Naive thymus-derived CD8-positive, alpha-beta T cell (primary cell): ENCODE results near the gene IL17RB. TPM values are rescaled to one million over a fixed set of nuclear protein-coding genes. Genes with fewer than 3 reads are reported as not detected.
A peak's percentile ranks its signal among the peaks of the same experiment; 100 is the strongest.

Experiments
- ATAC-seq, 2 donors: fragments of 150-1000 bp; cut with Tn5 transposase in 1 of 2; sonication (Bioruptor Pico), chemical (Tn5 transposase) in 1 of 2; 1 replicate in 1 of 2; 2 replicates in 1 of 2; pipeline ENCODE4 v1.10.0; 2021; ENCODE audit warnings: mild to moderate bottlenecking in 2 of 2, moderate library complexity in 2 of 2
- POLR2A ChIA-PET: fragments of 350-600 bp; sonication (Branson Sonifier 250); formaldehyde crosslinking; loops from one replicate; lab custom pipeline; 2021; ENCODE audit warnings: antibody characterized with exemption; lab: Charles Lee
- DNase-seq, 10 donors: peaks; one replicate each; pipeline versions ENCODE4 v3.0.0 to v3.0.0-alpha.2; 2020 to 2022
- H3K27ac Mint-ChIP-seq, 10 donors: one replicate each; pipeline ENCODE4 v1.8.0; 2020 to 2022; ENCODE audit warnings: mild to moderate bottlenecking in 10 of 10, mixed read lengths in 10 of 10, moderate library complexity in 4 of 10, inconsistent platforms in 1 of 10
- H3K27me3 Mint-ChIP-seq, 5 donors: one replicate each; pipeline ENCODE4 v1.8.0; 2021 to 2022; ENCODE audit warnings: mixed read lengths in 5 of 5
- H3K36me3 Mint-ChIP-seq, 3 donors: one replicate each; pipeline ENCODE4 v1.8.0; 2020 to 2022; ENCODE audit warnings: mixed read lengths in 3 of 3, mild to moderate bottlenecking in 2 of 3, inconsistent platforms in 1 of 3
- H3K4me1 Mint-ChIP-seq, 4 donors: one replicate each; pipeline ENCODE4 v1.8.0; 2021 to 2022; ENCODE audit warnings: mixed read lengths in 4 of 4
- H3K4me3 Mint-ChIP-seq, 10 donors: one replicate each; pipeline ENCODE4 v1.8.0; 2020 to 2022; ENCODE audit warnings: mild to moderate bottlenecking in 10 of 10, mixed read lengths in 10 of 10, moderate library complexity in 6 of 10, inconsistent platforms in 1 of 10
- H3K9me3 Mint-ChIP-seq, 9 donors: one replicate each; pipeline ENCODE4 v1.8.0; 2020 to 2022; ENCODE audit warnings: mixed read lengths in 9 of 9, mild to moderate bottlenecking in 3 of 9, inconsistent platforms in 1 of 9, moderate library complexity in 1 of 9
- polyA plus RNA-seq, 3 donors: library from polyadenylated mRNA; unstranded; fragments of 300-500 nt; fragmentation: Illumina TruSeq; gene quantifications; one replicate each; pipeline ENCODE4 v1.2.3, GENCODE V29; 2021
- total RNA-seq, 8 experiments: library from RNA in 2 of 8; stranded (reverse) in 2 of 8; gene quantifications; one replicate each; pipeline ENCODE4 v1.2.3 and lab custom pipeline; 2021 to 2026

IL17RB gene
- total and polyA plus RNA-seq, 5 experiments from 2014 or later: 0.30 to 0.50 (median 0.49) TPM; not detected in 2

DNA sequence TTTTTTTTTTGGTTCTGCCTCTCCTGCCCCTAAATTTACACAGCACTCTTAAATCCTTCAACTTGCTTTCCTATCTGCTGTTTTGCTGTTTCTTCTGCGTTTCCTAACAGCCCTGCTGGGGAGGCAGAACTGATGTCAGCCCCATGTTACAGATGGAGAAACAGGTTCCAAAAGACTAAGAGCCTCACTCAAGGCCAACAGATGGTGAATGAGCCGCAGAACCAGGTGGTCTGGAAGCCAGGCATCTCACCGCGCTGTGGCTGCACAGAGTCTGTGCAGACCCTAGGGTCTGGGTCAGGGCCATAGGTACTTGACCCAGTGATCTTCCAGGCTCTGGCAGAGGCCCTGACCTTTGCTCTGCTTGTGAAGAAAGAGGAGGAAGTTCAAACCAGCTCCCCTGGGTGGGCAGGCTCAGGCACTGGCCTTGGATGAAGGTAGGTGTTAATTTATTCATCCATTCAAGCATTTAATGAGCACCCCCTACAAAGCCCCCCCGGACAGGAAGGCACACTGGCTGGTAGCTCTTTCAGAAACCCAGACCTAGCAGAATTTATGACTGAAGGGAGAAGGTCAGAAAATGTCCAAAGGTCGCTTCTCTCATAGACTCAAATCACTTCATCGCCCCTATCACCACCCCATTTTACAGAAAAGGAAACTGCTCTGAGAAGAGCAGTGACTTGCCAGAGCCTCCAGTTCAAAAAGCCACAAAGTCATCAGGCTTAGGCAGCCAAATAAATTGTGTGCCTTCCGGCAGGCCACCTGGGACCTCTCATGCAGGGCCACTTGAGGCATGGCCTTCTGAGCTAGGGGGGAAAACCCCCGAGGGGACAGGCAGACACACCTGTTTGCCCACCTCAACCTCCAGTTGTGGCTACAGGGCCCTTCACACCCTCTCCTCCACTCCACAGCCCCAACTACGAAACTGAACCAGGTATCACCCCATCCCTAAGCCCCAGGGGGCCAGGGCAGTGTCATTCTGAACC, 2.9 kb upstream of the IL17RB start:
- H3K27me3 Mint-ChIP-seq: peaks cover 21 to 67% (median 33%) of the 10 kb centered on the region in 5 donors
- peak overlapping the region in 1 of 10 donors; percentile 5 for H3K27ac Mint-ChIP-seq
- H3K9me3 Mint-ChIP-seq: no peaks in the 10 kb centered on the region
- peaks cover 1 to 10% (median 7%) of the 10 kb centered on the region in 4 donors for H3K4me1 Mint-ChIP-seq
- ATAC-seq (no peak), DNase-seq (no peak)
- POLR2A ChIA-PET: no interaction called here
- H3K4me3 Mint-ChIP-seq: peak overlapping the region in 3 of 10 donors; percentile 1 to 38 (median 25)
- H3K36me3 Mint-ChIP-seq: no peaks in the 10 kb centered on the region

DNA sequence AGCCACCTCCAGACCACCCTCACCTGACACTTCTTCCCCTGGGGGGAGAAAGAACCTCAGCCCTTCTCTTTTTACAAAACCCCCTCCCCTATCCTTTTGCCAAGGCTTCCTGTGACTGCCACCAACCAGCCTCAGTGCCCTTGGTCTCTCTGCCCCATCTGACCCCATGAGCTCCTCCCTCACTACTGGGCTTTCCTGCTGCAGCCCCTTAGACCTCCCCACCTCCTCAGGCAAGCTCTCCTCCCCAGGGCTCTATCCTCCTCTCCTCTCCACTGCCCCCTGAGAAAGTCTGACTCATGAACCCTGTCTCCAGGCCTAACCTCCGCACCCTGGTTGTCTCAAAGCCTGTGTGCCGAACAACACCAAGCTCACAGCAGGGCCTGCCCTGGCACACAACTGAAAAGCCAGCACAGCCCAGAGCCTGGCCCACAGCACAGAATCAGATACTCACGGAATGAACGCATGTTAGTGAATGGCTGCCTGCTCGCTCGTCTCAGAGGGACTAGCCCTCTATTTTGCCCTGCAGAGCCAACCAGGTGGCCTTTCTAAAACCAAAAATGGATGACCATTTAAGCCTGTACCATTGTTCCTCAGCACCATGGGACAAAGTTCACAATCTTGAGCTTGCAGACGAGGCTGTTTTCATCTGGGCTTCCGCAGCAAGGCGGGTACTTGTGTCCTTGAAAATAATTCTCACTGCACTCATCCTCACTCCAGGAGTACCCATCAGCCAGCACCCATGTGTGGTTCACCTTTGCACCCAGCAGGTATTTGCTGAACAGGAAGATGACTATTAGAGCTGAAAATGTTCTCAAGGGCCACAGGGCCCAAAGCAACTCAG, 1.9 kb upstream of the IL17RB start:
- Mint-ChIP-seq H3K27ac (peak overlapping the region in 1 of 10 donors; percentile 5), H3K27me3 (peaks cover 25 to 67% (median 38%) of the 10 kb centered on the region in 5 donors), H3K9me3 (no peaks in the 10 kb centered on the region), H3K36me3 (no peaks in the 10 kb centered on the region), H3K4me1 (peaks cover 1 to 10% (median 7%) of the 10 kb centered on the region in 4 donors), H3K4me3 (peak overlapping the region in 7 of 10 donors; percentile 18 to 73 (median 39))
- DNase-seq (no peak), ATAC-seq (no peak)
- POLR2A ChIA-PET: no interaction called here

- Mint-ChIP-seq H3K4me1 (peaks cover 1 to 10% (median 7%) of the 10 kb centered on the region in 4 donors), H3K9me3 (no peaks in the 10 kb centered on the region), H3K27ac (no peak overlapping the region), H3K4me3 (peak overlapping the region; percentile 15 to 74 (median 64)), H3K27me3 (peaks cover 25 to 73% (median 42%) of the 10 kb centered on the region in 5 donors), H3K36me3 (no peaks in the 10 kb centered on the region)
- ATAC-seq (no peak), DNase-seq (no peak)
- POLR2A ChIA-PET: no interaction called here
These were observed 1.1 kb upstream of the IL17RB start for GRCh38 chr3:53845103-53845880.

GRCh38 chr3:53845881-53846133, 561 bp upstream of the IL17RB start:
- POLR2A ChIA-PET: no interaction called here
- peak overlapping the region in 9 of 10 donors; percentile 15 to 74 (median 43) for H3K4me3 Mint-ChIP-seq
- H3K27ac Mint-ChIP-seq: no peak overlapping the region
- peaks cover 1 to 10% (median 7%) of the 10 kb centered on the region in 4 donors for H3K4me1 Mint-ChIP-seq
- DNase-seq (no peak), ATAC-seq (no peak)
- no peaks in the 10 kb centered on the region for H3K9me3 Mint-ChIP-seq
- H3K36me3 Mint-ChIP-seq: no peaks in the 10 kb centered on the region
- peaks cover 25 to 75% (median 43%) of the 10 kb centered on the region in 5 donors for H3K27me3 Mint-ChIP-seq

GRCh38 chr3:53846851-53847155, 435 bp downstream of the IL17RB start:
- POLR2A ChIA-PET: no interaction called here

GRCh38 chr3:53849916-53850315, 3.5 kb downstream of the IL17RB start:
- Mint-ChIP-seq H3K27ac (no peak overlapping the region), H3K9me3 (no peaks in the 10 kb centered on the region), H3K36me3 (no peaks in the 10 kb centered on the region), H3K4me3 (no peak overlapping the region), H3K27me3 (peaks cover 22 to 58% (median 31%) of the 10 kb centered on the region in 5 donors), H3K4me1 (peaks cover 0 to 10% (median 7%) of the 10 kb centered on the region in 4 donors)
- ATAC-seq (no peak), DNase-seq (no peak)
- POLR2A ChIA-PET: no interaction called here

More at GRCh38 chr3:53846851-53847155, 435 bp downstream of the IL17RB start:
- no peak for DNase-seq
- H3K36me3 Mint-ChIP-seq: no peaks in the 10 kb centered on the region
- peaks cover 1 to 10% (median 7%) of the 10 kb centered on the region in 4 donors for H3K4me1 Mint-ChIP-seq
- peak overlapping the region; percentile 22 to 77 (median 68) for H3K4me3 Mint-ChIP-seq
- ATAC-seq: no peak
- peaks cover 32 to 85% (median 49%) of the 10 kb centered on the region in 5 donors for H3K27me3 Mint-ChIP-seq
- H3K27ac Mint-ChIP-seq: no peak overlapping the region
- no peaks in the 10 kb centered on the region for H3K9me3 Mint-ChIP-seq

- POLR2A ChIA-PET: no interaction called here
- DNase-seq (no peak), ATAC-seq (no peak)
- Mint-ChIP-seq H3K9me3 (no peaks in the 10 kb centered on the region), H3K27me3 (peaks cover 22 to 51% (median 27%) of the 10 kb centered on the region in 5 donors), H3K4me1 (peaks cover 0 to 7% (median 5%) of the 10 kb centered on the region in 4 donors), H3K36me3 (no peaks in the 10 kb centered on the region), H3K27ac (no peak overlapping the region), H3K4me3 (no peak overlapping the region)
These were observed 4.5 kb downstream of the IL17RB start for GRCh38 chr3:53850895-53851294.

DNA sequence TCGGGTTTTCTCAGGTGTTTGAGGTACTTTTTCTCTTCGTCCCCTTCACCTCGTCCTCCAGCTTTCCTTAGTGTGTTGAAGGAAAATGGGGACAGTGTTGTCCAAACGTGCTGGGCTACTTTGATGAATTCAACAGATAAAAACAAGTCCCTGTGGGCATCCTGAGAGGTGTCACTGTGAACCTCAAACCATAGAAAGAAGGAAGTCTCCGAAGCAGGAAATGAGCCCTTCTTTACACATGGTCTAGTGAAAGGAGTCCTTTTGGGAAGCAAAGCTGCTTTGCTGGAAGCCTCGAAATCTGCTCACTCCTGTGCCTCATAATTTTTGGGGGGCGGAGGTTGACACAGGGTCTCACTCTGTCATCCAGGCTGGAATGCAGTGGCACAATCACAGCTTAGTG, 10.6 kb downstream of the IL17RB start:
- peaks cover 0 to 3% (median 0%) of the 10 kb centered on the region in 4 donors for H3K4me1 Mint-ChIP-seq
- ATAC-seq (no peak), DNase-seq (no peak)
- H3K36me3 Mint-ChIP-seq: peaks cover under 1 to 13% (median 6%) of the 10 kb centered on the region in 3 donors
- H3K9me3 Mint-ChIP-seq: no peaks in the 10 kb centered on the region
- peaks cover 0 to 5% (median 0%) of the 10 kb centered on the region in 5 donors for H3K27me3 Mint-ChIP-seq
- no peak overlapping the region for H3K4me3 Mint-ChIP-seq
- no peak overlapping the region for H3K27ac Mint-ChIP-seq
- POLR2A ChIA-PET: no interaction called here

GRCh38 chr3:53858096-53858741, 11.9 kb downstream of the IL17RB start:
- no peak for DNase-seq
- POLR2A ChIA-PET: no interaction called here
- peaks cover 0 to 3% (median 1%) of the 10 kb centered on the region in 4 donors for H3K4me1 Mint-ChIP-seq
- H3K27me3 Mint-ChIP-seq: peaks cover 0 to 4% (median 0%) of the 10 kb centered on the region in 5 donors
- peaks cover 5 to 24% (median 6%) of the 10 kb centered on the region in 3 donors for H3K36me3 Mint-ChIP-seq
- no peak overlapping the region for H3K4me3 Mint-ChIP-seq
- H3K9me3 Mint-ChIP-seq: no peaks in the 10 kb centered on the region
- ATAC-seq: no peak
- peak overlapping the region in 1 of 10 donors; percentile 28 for H3K27ac Mint-ChIP-seq

- peak overlapping the region in 2 of 10 donors; percentile 39 to 40 for H3K27ac Mint-ChIP-seq
- DNase-seq: no peak
- ATAC-seq: no peak
- POLR2A ChIA-PET: no interaction called here
- H3K9me3 Mint-ChIP-seq: no peaks in the 10 kb centered on the region
- H3K4me3 Mint-ChIP-seq: no peak overlapping the region
- peaks cover 0 to 3% (median 1%) of the 10 kb centered on the region in 4 donors for H3K4me1 Mint-ChIP-seq
- no peaks in the 10 kb centered on the region for H3K27me3 Mint-ChIP-seq
- peaks cover 5 to 31% (median 8%) of the 10 kb centered on the region in 3 donors for H3K36me3 Mint-ChIP-seq
These were observed 12.8 kb downstream of the IL17RB start for GRCh38 chr3:53859178-53859577.

DNA sequence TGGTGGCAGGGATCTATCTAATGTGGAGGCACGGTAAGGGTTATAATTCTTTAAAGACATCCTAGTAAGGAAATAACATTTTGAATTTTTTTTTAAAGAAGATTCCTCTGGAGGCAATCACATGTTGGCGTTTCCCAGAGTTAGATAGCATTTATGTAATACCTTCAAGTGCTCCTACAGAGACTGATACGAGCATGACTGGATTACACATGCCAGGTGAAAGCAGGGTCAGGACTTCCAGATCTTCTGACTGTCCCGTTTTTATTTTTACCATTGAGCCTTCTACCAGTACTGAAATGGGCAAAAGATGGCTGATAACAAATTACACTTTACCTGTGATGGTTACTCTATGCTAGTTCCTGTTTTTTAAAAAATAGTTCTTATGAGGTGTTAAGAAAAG, 13.8 kb downstream of the IL17RB start:
- no peak overlapping the region for H3K27ac Mint-ChIP-seq
- ATAC-seq (no peak), DNase-seq (no peak)
- no peaks in the 10 kb centered on the region for H3K27me3 Mint-ChIP-seq
- peaks cover 9 to 39% (median 11%) of the 10 kb centered on the region in 3 donors for H3K36me3 Mint-ChIP-seq
- no peaks in the 10 kb centered on the region for H3K9me3 Mint-ChIP-seq
- H3K4me1 Mint-ChIP-seq: peaks cover 0 to 6% (median 2%) of the 10 kb centered on the region in 4 donors
- POLR2A ChIA-PET: no interaction called here
- no peak overlapping the region for H3K4me3 Mint-ChIP-seq

DNA sequence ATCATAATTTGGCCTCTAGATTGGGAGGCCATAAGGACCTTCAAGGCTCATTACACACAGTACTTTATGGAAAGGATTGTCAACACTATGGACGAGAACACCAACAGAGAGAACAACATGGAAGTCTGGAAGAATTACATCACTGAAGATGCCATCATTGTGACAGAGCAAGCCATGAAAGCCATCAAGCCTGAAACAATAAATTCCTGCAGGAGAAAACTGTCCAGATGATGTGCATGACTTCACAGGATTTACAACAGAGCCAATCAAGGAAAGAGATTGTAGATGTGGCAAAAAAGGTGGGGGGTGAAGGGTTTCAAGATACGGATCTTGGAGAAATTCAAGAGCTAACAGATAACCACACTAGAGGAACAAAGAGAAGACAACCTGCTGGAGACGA, 15.9 kb downstream of the IL17RB start:
- Mint-ChIP-seq H3K4me1 (peaks cover 0 to 6% (median under 1%) of the 10 kb centered on the region in 4 donors), H3K9me3 (no peaks in the 10 kb centered on the region), H3K27ac (peak overlapping the region in 3 of 10 donors; percentile 2 to 66 (median 49)), H3K4me3 (no peak overlapping the region), H3K36me3 (peaks cover 9 to 53% (median 11%) of the 10 kb centered on the region in 3 donors), H3K27me3 (no peaks in the 10 kb centered on the region)
- POLR2A ChIA-PET: no interaction called here
- no peak for DNase-seq
- ATAC-seq: no peak
